Measurements from ENCODE around the gene TCP11L1. TPM values are rescaled to one million over a fixed set of nuclear protein-coding genes. Genes with fewer than 3 reads are reported as not detected.

Gene TCP11L1
- total RNA-seq, 4 donors from 2014 or later: 45.9 to 122 (median 61.8) TPM

DNA sequence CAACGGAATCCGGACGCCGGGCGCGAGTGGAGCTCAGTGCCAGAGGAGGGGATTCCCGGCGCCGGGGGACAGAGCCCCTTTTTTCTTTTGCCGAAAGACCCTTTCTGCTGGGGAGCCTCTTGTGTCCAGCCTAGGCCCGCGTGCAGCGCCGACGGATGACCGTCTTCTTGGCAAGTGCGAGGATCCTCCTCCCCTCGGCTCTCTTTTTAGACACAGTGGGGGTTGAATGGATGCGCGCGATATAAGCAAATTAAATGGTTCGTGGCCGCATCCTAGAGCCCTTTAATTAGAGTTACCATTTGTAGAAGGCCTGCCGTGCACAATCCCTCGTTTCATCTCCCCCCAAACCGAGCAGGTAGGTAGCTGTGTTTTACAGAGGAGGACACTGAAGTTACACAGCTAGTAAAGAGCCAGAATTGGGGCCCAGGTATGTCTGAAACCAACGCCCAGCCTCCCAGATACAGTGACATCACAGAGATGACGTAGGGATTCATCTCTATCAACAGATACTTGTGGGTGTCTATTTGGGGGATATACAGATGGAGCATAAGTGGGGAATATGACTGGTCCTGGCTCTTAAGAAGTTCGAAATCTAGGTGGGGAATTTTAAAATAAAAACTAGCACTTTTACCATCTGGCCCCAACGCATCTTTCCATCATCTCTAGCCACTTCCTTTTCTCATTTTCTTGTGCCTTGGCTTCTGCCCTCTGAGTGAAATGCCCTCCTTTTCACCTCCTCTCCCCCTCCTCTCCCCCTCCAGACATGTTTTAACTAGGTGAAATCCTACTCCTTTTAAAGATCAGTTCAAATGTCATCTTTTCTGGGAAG is 875 bp downstream of the TCP11L1 start:
- no peak for DNase-seq (ENCODE audit: low spot score in 2 of 2)
- H3K36me3 ChIP-seq: peaks cover 0 to 20% (median 0%) of the 10 kb centered on the region in 3 donors
- peak overlapping the region; percentile 90 to 98 (median 98) for H3K27ac ChIP-seq
- no peaks in the 10 kb centered on the region for H3K27me3 ChIP-seq
- TF ChIP-seq POLR2A (IDR thresholded peaks at IDR 0.05) (no peak), EP300 (IDR thresholded peaks at IDR 0.05) (no peak)
- TF ChIP-seq, protein P1, sequence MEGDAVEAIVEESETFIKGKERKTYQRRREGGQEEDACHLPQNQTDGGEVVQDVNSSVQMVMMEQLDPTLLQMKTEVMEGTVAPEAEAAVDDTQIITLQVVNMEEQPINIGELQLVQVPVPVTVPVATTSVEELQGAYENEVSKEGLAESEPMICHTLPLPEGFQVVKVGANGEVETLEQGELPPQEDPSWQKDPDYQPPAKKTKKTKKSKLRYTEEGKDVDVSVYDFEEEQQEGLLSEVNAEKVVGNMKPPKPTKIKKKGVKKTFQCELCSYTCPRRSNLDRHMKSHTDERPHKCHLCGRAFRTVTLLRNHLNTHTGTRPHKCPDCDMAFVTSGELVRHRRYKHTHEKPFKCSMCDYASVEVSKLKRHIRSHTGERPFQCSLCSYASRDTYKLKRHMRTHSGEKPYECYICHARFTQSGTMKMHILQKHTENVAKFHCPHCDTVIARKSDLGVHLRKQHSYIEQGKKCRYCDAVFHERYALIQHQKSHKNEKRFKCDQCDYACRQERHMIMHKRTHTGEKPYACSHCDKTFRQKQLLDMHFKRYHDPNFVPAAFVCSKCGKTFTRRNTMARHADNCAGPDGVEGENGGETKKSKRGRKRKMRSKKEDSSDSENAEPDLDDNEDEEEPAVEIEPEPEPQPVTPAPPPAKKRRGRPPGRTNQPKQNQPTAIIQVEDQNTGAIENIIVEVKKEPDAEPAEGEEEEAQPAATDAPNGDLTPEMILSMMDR (IDR thresholded peaks at IDR 0.05): no peak
- peaks cover 3 to 35% (median 16%) of the 10 kb centered on the region in 4 donors for H3K4me1 ChIP-seq
- H3K4me3 ChIP-seq: peak overlapping the region; percentile 72 to 95 (median 86)
- no peaks in the 10 kb centered on the region for H3K9me3 ChIP-seq
- WGBS, 2 donors: 2 to 3% methylated on average over 27 to 29 of the region's 30 CpGs

DNA sequence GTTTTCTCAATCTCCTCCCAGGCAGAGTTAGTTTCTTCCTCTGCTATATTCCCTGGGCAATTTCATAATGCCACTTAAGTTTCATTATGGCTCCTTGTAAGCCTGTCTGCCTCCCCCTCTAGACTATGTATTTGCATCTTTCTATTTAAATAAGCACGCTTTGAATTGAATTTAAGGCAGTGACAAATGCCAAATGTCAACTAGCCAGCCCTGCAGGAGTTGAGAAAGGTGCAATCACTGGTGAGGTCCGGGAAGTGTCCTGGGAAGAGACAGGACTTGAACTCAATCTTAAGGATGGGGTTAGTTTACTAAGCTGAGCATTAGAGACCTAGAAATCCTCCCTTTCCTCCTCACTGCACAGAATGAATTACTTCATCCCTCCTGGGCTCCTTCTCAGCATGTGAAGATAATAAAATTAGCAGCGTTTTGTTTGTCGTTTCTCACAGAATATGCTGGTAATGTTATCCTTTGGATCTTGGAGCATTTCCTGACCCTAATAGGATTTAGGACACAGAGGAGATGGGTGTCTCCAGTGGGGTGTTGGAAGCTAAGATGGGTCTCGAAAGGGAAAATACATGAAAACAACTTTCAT is 1.6 kb downstream of the TCP11L1 start:
- Histone ChIP-seq H3K4me1 (peaks cover 3 to 35% (median 16%) of the 10 kb centered on the region in 4 donors), H3K36me3 (peaks cover 0 to 24% (median 0%) of the 10 kb centered on the region in 3 donors), H3K9me3 (no peaks in the 10 kb centered on the region), H3K27ac (peak overlapping the region; percentile 30 to 98 (median 94)), H3K27me3 (no peaks in the 10 kb centered on the region), H3K4me3 (peak overlapping the region; percentile 72 to 95 (median 86))
- no peak for DNase-seq (ENCODE audit: low spot score in 2 of 2)
- TF ChIP-seq, protein P1 (IDR thresholded peaks at IDR 0.05): no peak
- TF ChIP-seq EP300 (IDR thresholded peaks at IDR 0.05) (no peak), POLR2A (IDR thresholded peaks at IDR 0.05) (no peak)
- WGBS, 2 donors: 45 to 59% methylated on average over 5 of the region's 5 CpGs

DNA sequence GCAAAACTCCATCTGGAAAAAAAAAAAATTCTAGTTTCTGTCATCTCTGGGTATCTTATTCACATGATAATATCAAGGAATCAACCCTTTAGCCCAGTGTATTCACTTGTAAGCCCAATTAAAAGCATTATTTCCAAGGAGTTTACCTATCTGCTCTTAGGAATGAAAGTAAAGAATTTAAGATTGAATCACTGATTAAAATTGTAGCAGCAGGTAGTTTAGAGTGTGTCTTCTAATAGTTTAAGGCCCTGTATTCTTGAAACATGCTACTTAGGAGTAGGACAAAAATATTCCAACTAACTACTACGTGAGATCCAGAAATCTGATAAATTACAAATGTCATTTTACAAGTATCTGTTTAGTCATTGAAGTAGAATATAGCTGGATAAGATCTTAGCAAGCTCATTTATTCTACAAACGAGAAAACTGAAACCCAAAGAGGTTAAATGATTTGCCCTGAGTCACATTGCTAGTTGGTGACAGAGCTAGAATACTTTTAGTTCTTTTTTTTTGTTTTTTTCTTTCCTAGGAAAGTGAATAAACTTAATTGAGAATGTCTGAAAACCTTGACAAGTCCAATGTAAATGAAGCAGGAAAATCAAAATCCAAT is 4.0 kb downstream of the TCP11L1 start:
- WGBS, 2 donors: 59% methylated on average over 2 of the region's 2 CpGs
- Histone ChIP-seq H3K27me3 (no peaks in the 10 kb centered on the region), H3K4me3 (no peak overlapping the region), H3K4me1 (peaks cover 3 to 35% (median 16%) of the 10 kb centered on the region in 4 donors), H3K36me3 (peaks cover 0 to 38% (median 0%) of the 10 kb centered on the region in 3 donors), H3K27ac (no peak overlapping the region), H3K9me3 (no peaks in the 10 kb centered on the region)
- TF ChIP-seq POLR2A (IDR thresholded peaks at IDR 0.05): no peak
- TF ChIP-seq, protein P1 (IDR thresholded peaks at IDR 0.05): no peak
- TF ChIP-seq EP300 (IDR thresholded peaks at IDR 0.05): no peak
- no peak for DNase-seq (ENCODE audit: low spot score in 2 of 2)

DNA sequence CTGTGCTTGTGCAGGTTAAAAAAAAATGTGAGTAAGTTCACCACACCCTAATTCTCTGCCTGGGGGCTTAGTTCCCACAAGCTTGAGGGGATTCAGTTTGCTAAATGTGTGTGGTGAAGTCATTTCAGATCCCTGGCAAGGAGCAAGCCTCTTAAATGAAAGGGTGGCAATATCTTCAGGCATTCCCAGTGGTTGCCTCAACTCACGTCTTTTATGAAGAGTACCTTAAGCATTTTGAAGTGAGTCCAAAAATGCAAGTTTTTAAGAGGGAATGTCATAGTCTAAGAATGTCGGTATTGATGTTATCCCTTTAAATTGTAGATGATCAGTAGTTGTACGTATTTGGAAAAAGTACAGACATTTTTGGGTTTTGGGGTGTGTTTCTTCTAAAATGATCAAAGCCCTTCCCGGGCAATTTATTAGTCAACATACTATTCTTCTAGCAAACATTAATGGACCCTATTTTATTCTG is 4.9 kb downstream of the TCP11L1 start:
- WGBS, 2 donors: 83 to 91% methylated on average over 4 of the region's 4 CpGs
- peaks cover 3 to 35% (median 16%) of the 10 kb centered on the region in 4 donors for H3K4me1 ChIP-seq
- H3K27ac ChIP-seq: no peak overlapping the region
- TF ChIP-seq POLR2A (IDR thresholded peaks at IDR 0.05) (no peak), EP300 (IDR thresholded peaks at IDR 0.05) (no peak)
- TF ChIP-seq, protein P1 (IDR thresholded peaks at IDR 0.05): no peak
- no peaks in the 10 kb centered on the region for H3K9me3 ChIP-seq
- H3K4me3 ChIP-seq: no peak overlapping the region
- H3K36me3 ChIP-seq: peaks cover 0 to 47% (median 0%) of the 10 kb centered on the region in 3 donors
- H3K27me3 ChIP-seq: no peaks in the 10 kb centered on the region
- no peak for DNase-seq (ENCODE audit: low spot score in 2 of 2)

All from tibial nerve (tissue), 4 donors.